ENCODE measurements around the gene OR2A7. TPM values are rescaled to one million over a fixed set of nuclear protein-coding genes. Genes with fewer than 3 reads are reported as not detected.
"Not testable (repeated sequence)": the region's sequence is repeated elsewhere in the genome, so short reads cannot be mapped to it uniquely, and the experiment has no call there.

Gene OR2A7
- 1 to 10 TPM; 3.8 to 4.8 TPM for total RNA-seq
- 0.39 TPM for polyA plus RNA-seq (2013, experiment 1 of 2)
- polyA plus RNA-seq (2013, experiment 2 of 2) = not detected
- long read RNA-seq, experiment 1 = 0 reads
- long read RNA-seq, experiment 2, partial matches to known transcripts = 0 of 1 reads
- long read RNA-seq, experiment 2, other reads (novel, unspliced or antisense) = 0 of 1 reads
- long read RNA-seq, experiment 3 = 0 reads
- long read RNA-seq, experiment 4 = 0 reads

GRCh38 chr7:144264692-144265091 lies at the start of gene OR2A7:
Gene OR2A7 (minus strand): TSS chr7:144264792. CDS start chr7:144259628, 5,164 bp downstream.
- DNase-seq; H3K4me1 Mint-ChIP-seq; H3K36me3 Mint-ChIP-seq (ENCODE audit: low read depth); H3K27ac Mint-ChIP-seq; H3K27me3 Mint-ChIP-seq (ENCODE audit: insufficient read depth); H3K4me1 ChIP-seq (ENCODE audit: control insufficient read depth, insufficient read depth, low read length); H3K9me3 Mint-ChIP-seq; H3K27me3 ChIP-seq (ENCODE audit: control insufficient read depth, insufficient read depth, low read length, poor library complexity, severe bottlenecking); H3K4me3 Mint-ChIP-seq; H3K4me3 ChIP-seq (ENCODE audit: low read length); H3K27ac ChIP-seq (ENCODE audit: low read depth, low read length); H3K9ac ChIP-seq (ENCODE audit: extremely low read depth, low read length, poor library complexity, severe bottlenecking); H3K36me3 ChIP-seq (ENCODE audit: control insufficient read depth, insufficient read depth, low read length); H3K9me3 ChIP-seq (ENCODE audit: control insufficient read depth, low read length): not testable (repeated sequence)
- WGBS, 2 experiments (ENCODE audit: insufficient coverage in 1 of 2, insufficient read length in 1 of 2) = 98% methylated on average over 4 of the region's 7 CpGs; no CpG with 5 or more reads in 1 of the 2 experiments

DNA sequence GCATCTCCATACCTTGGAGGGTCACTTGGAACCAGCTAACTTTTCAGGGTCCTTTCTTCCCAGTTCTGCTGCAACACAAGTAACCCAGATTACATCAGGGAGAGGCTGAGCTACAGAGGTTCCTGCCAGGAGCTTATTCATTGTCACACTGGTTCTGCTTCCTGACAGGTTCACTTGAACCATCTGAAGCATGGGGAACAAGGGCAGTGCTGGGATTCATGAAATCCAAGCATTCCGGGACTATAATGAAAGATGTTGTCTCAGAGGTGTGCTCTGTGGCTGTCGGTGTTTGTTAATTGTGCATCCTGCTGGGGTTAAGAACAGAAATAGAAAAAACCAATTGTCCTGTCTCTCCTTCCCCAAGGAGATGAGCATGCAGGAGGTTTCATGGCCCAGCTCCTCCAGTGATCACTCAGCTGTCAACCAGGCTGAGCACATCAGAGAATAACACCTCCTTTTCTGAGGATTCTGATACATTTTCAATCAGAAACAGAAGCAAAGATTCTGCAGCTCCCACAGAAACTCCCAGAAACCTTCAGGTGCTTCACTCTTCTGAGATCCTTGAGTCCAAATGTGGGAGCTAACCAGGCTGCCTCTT lies 47.4 kb upstream of the OR2A7 start, which contains the start of gene OR2A1:
TSS of gene OR2A1 (plus strand) at position 548 of the 598 bp plus-strand sequence. CDS start 5,706 bp downstream, outside the sequence.
- H3K9me3 Mint-ChIP-seq; H3K36me3 ChIP-seq (ENCODE audit: control insufficient read depth, insufficient read depth, low read length); H3K27ac Mint-ChIP-seq; H3K9ac ChIP-seq (ENCODE audit: extremely low read depth, low read length, poor library complexity, severe bottlenecking); H3K27me3 ChIP-seq (ENCODE audit: control insufficient read depth, insufficient read depth, low read length, poor library complexity, severe bottlenecking); H3K4me1 ChIP-seq (ENCODE audit: control insufficient read depth, insufficient read depth, low read length); H3K27me3 Mint-ChIP-seq (ENCODE audit: insufficient read depth); H3K4me1 Mint-ChIP-seq; H3K9me3 ChIP-seq (ENCODE audit: control insufficient read depth, low read length); H3K27ac ChIP-seq (ENCODE audit: low read depth, low read length); H3K36me3 Mint-ChIP-seq (ENCODE audit: low read depth); DNase-seq; H3K4me3 Mint-ChIP-seq; H3K4me3 ChIP-seq (ENCODE audit: low read length): not testable (repeated sequence)
- 39% methylated on average over 2 of the region's 2 CpGs; no CpG with 5 or more reads in 1 of the 2 experiments for WGBS, 2 experiments (ENCODE audit: insufficient coverage in 1 of 2, insufficient read length in 1 of 2)

- not testable (repeated sequence) for H3K4me1 ChIP-seq (ENCODE audit: control insufficient read depth, insufficient read depth, low read length); H3K9me3 ChIP-seq (ENCODE audit: control insufficient read depth, low read length); H3K9ac ChIP-seq (ENCODE audit: extremely low read depth, low read length, poor library complexity, severe bottlenecking); H3K27me3 ChIP-seq (ENCODE audit: control insufficient read depth, insufficient read depth, low read length, poor library complexity, severe bottlenecking); H3K36me3 Mint-ChIP-seq (ENCODE audit: low read depth); H3K36me3 ChIP-seq (ENCODE audit: control insufficient read depth, insufficient read depth, low read length); H3K4me1 Mint-ChIP-seq; H3K27me3 Mint-ChIP-seq (ENCODE audit: insufficient read depth); H3K27ac Mint-ChIP-seq; H3K27ac ChIP-seq (ENCODE audit: low read depth, low read length); H3K9me3 Mint-ChIP-seq; DNase-seq; H3K4me3 ChIP-seq (ENCODE audit: low read length); H3K4me3 Mint-ChIP-seq
- no CpG with 5 or more reads among the region's 2 CpGs for WGBS, 2 experiments (ENCODE audit: insufficient coverage in 1 of 2, insufficient read length in 1 of 2)
Measured at GRCh38 chr7:144311218-144311617, 46.6 kb upstream of the OR2A7 start.

DNA sequence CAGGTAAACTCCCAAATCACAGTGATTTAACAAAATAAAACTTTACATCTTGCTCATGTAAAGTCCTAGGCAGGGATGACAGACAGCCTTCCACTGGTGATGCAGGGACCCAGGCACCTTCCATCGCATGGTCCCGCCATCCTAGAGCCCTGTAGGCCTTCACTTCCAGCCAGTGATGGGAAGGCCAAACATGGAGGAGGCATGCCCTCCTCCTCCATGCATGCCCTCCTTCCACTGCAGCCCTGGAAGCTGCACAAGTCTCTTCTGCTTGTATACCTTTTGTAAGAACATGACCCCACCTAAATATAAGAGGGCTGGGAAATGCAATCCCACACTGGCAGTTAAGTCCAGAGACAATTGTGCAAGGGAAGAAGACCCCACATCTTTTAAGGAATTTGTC lies 45.1 kb upstream of the OR2A7 start:
- H3K36me3 ChIP-seq (ENCODE audit: control insufficient read depth, insufficient read depth, low read length); H3K27me3 ChIP-seq (ENCODE audit: control insufficient read depth, insufficient read depth, low read length, poor library complexity, severe bottlenecking); H3K4me3 ChIP-seq (ENCODE audit: low read length); H3K4me1 ChIP-seq (ENCODE audit: control insufficient read depth, insufficient read depth, low read length); H3K27me3 Mint-ChIP-seq (ENCODE audit: insufficient read depth); H3K9me3 Mint-ChIP-seq; H3K27ac ChIP-seq (ENCODE audit: low read depth, low read length); H3K27ac Mint-ChIP-seq; H3K4me3 Mint-ChIP-seq; DNase-seq; H3K4me1 Mint-ChIP-seq; H3K9me3 ChIP-seq (ENCODE audit: control insufficient read depth, low read length); H3K36me3 Mint-ChIP-seq (ENCODE audit: low read depth); H3K9ac ChIP-seq (ENCODE audit: extremely low read depth, low read length, poor library complexity, severe bottlenecking): not testable (repeated sequence)
- whole genome bisulfite sequencing, 2 experiments (ENCODE audit: insufficient coverage in 1 of 2, insufficient read length in 1 of 2) = no CpG with 5 or more reads among the region's 2 CpGs

DNA sequence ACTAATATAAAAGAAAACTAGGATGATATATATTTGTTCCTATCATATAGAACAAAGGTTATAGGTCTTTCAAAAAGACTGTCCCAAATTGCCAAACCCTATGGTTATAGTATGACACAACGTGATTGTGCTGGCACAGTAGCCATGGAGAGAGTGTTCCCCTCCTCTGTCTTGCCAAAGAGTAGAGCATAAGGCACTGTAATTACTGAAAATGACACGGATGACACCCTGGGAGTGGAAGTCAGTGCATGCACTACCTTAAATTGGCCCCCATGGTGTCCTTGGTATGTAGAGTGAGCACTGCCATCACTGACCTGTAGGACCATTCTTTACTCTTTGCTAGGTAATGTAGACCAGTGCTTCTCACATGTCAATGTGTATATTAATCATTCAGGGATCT lies 40.6 kb upstream of the OR2A7 start:
- DNase-seq; H3K36me3 ChIP-seq (ENCODE audit: control insufficient read depth, insufficient read depth, low read length): not testable (repeated sequence)
- WGBS, 2 experiments (ENCODE audit: insufficient coverage in 1 of 2, insufficient read length in 1 of 2) = no CpG with 5 or more reads among the region's 2 CpGs

DNA sequence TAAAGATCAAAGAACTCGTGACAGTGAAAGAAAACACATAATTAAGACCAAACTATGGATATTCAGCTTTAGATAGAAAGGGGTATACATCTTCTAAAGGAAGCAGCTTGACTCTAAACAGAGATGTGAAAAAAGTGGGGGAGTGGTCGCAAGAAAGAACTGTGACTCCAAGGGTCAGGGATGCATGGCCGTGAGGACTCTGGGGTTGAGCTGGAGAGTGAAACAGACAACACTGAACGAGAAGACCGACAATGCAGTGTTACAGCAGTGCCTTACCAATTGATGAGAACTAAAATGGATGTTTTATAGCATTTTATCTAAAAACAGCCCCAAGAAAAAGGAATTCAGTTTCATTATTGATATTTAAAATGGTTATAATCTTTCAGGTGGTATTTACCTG lies 39.0 kb upstream of the OR2A7 start:
- H3K9me3 Mint-ChIP-seq; H3K27me3 ChIP-seq (ENCODE audit: control insufficient read depth, insufficient read depth, low read length, poor library complexity, severe bottlenecking); H3K36me3 ChIP-seq (ENCODE audit: control insufficient read depth, insufficient read depth, low read length); H3K4me3 ChIP-seq (ENCODE audit: low read length); H3K4me3 Mint-ChIP-seq; H3K9ac ChIP-seq (ENCODE audit: extremely low read depth, low read length, poor library complexity, severe bottlenecking); H3K9me3 ChIP-seq (ENCODE audit: control insufficient read depth, low read length); H3K27me3 Mint-ChIP-seq (ENCODE audit: insufficient read depth); DNase-seq; H3K27ac Mint-ChIP-seq; H3K4me1 ChIP-seq (ENCODE audit: control insufficient read depth, insufficient read depth, low read length); H3K27ac ChIP-seq (ENCODE audit: low read depth, low read length); H3K4me1 Mint-ChIP-seq; H3K36me3 Mint-ChIP-seq (ENCODE audit: low read depth): not testable (repeated sequence)
- WGBS, 2 experiments (ENCODE audit: insufficient coverage in 1 of 2, insufficient read length in 1 of 2) = no CpG with 5 or more reads among the region's 5 CpGs

More for the DNA sequence above, 40.6 kb upstream of the OR2A7 start:
- H3K36me3 Mint-ChIP-seq (ENCODE audit: low read depth); H3K4me3 ChIP-seq (ENCODE audit: low read length); H3K27me3 Mint-ChIP-seq (ENCODE audit: insufficient read depth); H3K4me1 ChIP-seq (ENCODE audit: control insufficient read depth, insufficient read depth, low read length); H3K9me3 Mint-ChIP-seq; H3K4me3 Mint-ChIP-seq; H3K4me1 Mint-ChIP-seq; H3K9me3 ChIP-seq (ENCODE audit: control insufficient read depth, low read length); H3K27ac ChIP-seq (ENCODE audit: low read depth, low read length); H3K27ac Mint-ChIP-seq; H3K9ac ChIP-seq (ENCODE audit: extremely low read depth, low read length, poor library complexity, severe bottlenecking); H3K27me3 ChIP-seq (ENCODE audit: control insufficient read depth, insufficient read depth, low read length, poor library complexity, severe bottlenecking): not testable (repeated sequence)

Measured in endodermal cell (in vitro differentiated cells).